VCaP (cell line): Measurements from ENCODE around the gene DAZAP2.

Source experiments
- H3K27ac ChIP-seq: fragments of 450-650 bp; 2 replicates; pipeline ENCODE4 v1.5.1; 2017
- CTCF ChIP-seq: fragments of 450-650 bp; conservative IDR thresholded peaks from 2 replicates; pipeline ENCODE4 v1.5.1; 2017; ENCODE audit warnings: mild to moderate bottlenecking, moderate library complexity

Gene DAZAP2

GRCh38 chr12:51197736-51198567, 40.7 kb upstream of the DAZAP2 start:
- TF ChIP-seq CTCF = no peak
- H3K27ac ChIP-seq = no peak overlapping the region

- no peak overlapping the region for H3K27ac ChIP-seq
- no peak for TF ChIP-seq CTCF
These were observed 39.9 kb upstream of the DAZAP2 start for GRCh38 chr12:51198568-51199365.

DNA sequence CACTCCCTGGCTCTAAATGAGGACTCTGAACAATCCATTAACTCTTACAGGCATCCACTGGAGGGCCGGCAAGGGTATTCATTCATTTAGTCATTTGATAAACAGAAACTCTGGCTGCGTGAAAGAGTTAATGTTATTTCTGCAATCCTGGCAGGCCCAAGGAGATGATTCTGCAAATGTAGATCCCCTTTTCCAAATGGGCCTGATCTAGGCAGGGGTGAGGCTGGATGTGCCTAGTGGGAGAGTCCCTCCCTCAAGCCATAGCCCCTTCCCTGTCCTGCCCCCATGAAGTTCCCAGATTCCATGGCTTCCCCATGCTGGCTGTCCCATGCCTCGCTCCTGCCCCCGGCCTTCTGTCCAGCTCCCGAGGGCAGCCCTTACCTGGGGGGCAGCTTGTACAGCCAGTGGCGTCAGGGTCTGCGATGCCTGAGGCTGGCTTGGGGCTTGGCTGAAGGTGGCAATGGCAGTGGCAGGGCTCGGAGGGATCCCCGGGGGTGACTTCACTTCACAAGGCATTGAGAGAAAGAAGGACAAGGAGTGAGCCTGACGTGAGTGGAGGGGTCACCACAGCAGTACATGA, 39.2 kb upstream of the DAZAP2 start:
- TF ChIP-seq CTCF = no peak
- no peak overlapping the region for H3K27ac ChIP-seq

- no peak for TF ChIP-seq CTCF
- H3K27ac ChIP-seq = no peak overlapping the region
These were observed 38.5 kb upstream of the DAZAP2 start for GRCh38 chr12:51200156-51200555.

DNA sequence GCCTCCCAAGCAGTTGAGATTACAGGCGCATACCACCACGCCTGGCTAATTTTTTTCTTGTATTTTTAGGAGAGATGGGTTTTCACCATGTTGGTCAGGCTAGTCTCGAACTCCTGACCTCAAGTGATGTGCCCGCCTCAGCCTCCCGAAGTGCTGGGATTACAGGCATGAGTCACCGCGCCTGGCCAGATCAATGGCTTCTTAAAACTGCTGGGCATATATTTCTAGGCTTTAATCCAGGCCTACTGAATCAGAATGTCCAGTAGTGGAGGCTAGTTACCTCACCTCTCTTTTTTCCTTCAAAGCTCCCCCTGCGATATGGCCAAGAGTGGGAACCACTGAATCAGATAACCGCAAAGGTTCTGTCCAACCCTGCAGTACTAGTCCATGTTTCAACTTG, 37.8 kb upstream of the DAZAP2 start:
- H3K27ac ChIP-seq = no peak overlapping the region
- TF ChIP-seq CTCF = no peak

GRCh38 chr12:51202718-51203117, 35.9 kb upstream of the DAZAP2 start:
- TF ChIP-seq CTCF = no peak
- H3K27ac ChIP-seq = no peak overlapping the region

GRCh38 chr12:51205350-51205749, 33.3 kb upstream of the DAZAP2 start:
- H3K27ac ChIP-seq = no peak overlapping the region
- no peak for TF ChIP-seq CTCF
